ENCODE measurements around the gene CREBL2.
"Not testable (repeated sequence)": the region's sequence is repeated elsewhere in the genome, so short reads cannot be mapped to it uniquely, and the experiment has no call there.

The CREBL2 gene

GRCh38 chr12:12599750-12600643 lies 11.7 kb upstream of the CREBL2 start:
- no peak for DNase-seq

DNA sequence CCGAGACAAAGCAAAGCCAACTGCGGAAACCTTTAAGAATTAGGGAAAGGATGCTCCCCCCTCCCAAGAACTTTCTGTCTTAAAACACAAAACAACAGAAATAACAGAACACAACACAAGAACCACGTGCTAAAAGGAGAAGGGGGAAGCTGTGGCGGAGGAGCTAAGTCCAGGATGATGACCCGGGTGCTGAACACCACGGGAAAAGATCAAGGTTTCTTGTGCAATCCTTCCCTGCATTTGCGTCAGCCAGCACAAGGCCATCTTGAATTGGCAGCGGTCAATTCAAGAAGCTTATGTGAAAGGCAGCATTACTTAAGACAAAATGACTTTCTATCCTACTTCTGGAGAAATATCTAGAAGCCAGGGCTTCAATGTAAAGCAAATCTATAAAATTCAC lies 11.0 kb upstream of the CREBL2 start:
- DNase-seq = no peak

GRCh38 chr12:12604740-12605139 lies 6.9 kb upstream of the CREBL2 start:
- no peak for DNase-seq

DNA sequence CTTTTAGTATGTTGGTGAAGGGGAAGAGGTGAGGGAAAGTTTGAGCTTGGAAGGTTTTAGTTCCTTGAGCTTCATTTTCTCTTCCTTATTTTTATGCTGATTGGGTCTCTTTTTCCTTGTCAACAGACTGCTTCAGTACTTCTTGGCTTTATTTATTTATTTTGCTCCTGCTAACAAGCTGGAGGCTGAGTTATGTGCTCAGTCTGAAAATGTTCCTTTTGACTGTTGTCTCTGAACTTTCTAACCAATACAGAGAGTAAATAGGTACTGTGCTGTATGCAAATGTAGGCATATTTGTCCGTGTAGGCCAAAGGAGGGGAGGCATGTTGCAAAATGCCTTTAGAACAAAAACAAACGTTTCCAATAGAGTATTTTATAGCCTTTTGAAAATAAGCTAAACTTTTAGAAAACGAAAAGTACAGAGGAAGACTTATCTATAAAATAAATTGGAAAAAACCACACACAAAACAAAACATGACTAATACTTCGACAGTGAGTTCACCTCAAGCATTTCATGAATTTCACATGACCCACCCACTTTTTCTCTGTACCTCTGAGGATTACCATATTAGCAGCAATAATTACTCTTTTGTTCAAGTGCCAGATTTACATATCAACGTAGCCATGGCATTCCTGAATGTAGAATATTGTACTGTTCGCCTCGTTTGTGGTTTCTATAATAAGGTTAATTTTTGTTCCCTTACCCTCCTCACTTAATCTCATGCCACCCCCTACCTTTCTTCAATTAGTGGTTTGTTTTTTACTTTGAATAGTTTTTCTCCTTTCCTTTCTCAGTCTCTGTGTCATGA lies 4.7 kb upstream of the CREBL2 start:
- DNase-seq = no peak

DNA sequence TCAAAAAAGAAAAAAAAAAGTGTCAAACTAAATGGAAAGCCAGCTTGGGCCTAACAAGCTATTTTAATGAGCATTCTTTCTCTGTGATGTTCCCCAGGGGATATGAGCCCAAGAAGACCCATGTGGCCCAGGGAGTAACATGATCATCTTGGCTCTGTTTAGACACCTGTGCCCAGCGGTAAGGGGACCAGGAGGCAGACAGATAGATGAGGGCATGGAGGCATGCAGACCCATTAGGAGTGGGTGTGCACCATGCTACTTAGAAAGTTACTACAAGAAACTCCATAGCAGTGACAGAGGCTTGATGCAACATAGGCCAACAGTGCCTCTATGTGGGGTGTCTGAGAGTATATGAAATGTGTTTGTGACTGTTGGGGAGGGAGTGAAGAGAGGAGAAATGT lies 3.1 kb upstream of the CREBL2 start:
- no peak for DNase-seq

DNA sequence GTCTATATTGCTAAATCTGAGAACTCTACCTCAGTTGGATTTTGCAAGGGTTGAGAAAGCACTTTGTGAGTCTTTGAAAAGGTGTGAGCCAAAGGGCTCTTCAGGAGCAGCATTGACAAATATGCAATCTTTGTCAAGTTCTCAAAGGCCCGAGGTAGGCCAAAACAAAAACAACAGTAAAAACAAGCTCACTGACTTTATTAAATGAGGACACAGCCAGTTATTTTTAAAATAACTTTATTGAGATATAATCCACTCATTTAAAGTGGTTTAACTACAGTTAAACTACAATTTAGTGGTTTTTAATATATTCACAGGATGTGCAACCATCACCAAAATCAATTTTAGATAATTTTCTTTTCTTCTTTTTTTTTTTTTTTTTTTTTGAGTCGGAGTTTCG lies 2.0 kb upstream of the CREBL2 start:
- no peak for DNase-seq

DNA sequence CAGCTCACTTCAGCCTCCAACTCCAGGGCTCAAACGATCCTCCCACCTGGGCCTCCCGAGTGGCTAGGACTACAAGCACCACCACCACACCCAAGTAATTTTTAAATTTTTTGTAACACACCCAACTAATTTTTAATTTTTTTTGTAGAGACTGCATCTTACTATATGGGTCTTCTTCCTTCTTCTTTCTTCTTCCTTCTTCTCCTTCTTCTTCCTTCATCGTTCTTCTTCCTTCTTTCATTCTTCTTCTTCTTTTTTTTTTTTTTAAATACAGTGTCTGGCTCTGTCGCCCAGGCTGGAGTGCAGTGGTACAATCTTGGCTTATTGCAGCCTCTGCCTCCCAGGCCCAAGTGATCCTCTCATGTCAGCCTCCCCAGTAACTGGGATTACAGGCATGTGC lies 965 bp upstream of the CREBL2 start:
- no peak for DNase-seq

DNA sequence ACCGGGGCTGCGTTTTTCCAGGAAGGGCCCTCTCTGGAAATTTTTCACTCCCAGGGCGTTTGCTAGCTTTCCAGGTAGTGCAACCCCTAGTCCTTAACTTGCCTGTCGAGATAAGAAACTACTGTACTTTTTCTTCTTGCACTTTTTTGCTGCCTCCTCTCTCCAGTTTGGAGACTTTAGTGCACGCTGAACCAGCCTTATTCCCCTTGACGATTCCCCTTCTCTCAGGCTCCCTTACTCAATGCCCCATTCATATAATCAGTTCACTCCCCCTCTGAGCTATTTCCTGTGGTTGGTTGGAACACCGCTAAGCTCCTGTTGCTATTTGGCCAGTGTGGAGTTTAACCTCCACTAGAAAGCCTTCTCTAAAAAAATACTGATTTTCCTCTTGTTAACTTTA lies 682 bp downstream of the CREBL2 start:
- no peak for DNase-seq

GRCh38 chr12:12613344-12613743 lies 1.7 kb downstream of the CREBL2 start:
- no peak for DNase-seq

- no peak for DNase-seq
Measured at GRCh38 chr12:12614342-12614741, 2.7 kb downstream of the CREBL2 start.

- no peak for DNase-seq
Measured at GRCh38 chr12:12616512-12617310, 5.0 kb downstream of the CREBL2 start.

GRCh38 chr12:12618064-12618463 lies 6.4 kb downstream of the CREBL2 start:
- not testable (repeated sequence) for DNase-seq

DNA sequence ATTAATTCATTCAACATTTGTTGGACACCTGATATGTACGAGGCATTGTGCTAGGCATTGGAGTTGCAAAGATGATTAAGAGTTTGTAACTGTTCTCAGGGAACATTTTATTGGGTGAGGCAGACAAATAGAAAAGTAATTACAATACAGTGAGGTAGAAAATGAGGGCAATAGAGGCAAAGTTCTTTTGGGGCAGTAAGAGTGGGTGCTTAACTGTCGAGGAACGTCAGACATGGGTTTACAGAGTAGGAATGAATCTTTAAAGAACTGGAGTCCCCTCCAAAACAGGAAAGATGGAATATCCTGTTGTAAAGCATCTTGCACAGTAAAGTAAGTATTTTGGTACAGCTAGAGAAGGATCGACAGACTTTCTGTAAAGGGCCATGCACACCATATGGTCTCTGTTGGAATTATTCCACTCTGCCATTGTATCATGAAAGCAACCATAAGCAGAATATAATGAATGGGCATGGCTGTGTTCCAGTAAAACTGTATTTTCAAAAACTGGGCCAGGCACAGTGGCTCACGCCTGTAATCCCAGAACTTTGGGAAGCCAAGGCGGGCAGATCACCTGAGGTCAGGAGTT lies 9.1 kb downstream of the CREBL2 start:
- no peak for DNase-seq

- no peak for DNase-seq
Measured at GRCh38 chr12:12622418-12622817, 10.7 kb downstream of the CREBL2 start.

- no peak for DNase-seq
Measured at GRCh38 chr12:12624498-12624992, 12.9 kb downstream of the CREBL2 start.

GRCh38 chr12:12626471-12626870 lies 14.8 kb downstream of the CREBL2 start:
- no peak for DNase-seq

DNA sequence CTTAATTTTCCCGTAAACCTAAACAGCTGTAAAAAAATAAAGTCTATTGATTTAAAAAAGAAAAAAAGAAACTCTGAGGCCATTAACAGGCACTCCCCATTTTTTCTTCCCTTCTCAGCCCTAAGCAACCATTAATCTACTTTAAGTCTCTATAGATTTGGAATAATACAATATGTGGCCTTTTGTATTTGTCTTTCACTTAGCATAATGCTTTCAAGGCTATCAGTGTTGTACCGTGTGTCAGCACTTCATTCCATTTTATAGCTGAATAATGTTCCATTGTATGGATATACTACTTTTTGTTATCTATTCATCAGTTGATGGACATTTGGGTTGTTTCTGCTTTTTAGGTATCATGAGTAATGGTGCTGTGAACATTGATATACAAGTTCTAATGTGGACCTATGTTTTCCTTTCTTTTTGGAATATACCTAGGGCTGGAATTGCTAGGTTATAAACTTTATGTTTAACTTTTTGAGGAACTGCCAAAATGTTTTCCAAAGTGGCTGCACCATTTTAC lies 15.7 kb downstream of the CREBL2 start:
- no peak for DNase-seq

GRCh38 chr12:12628013-12628412 lies 16.3 kb downstream of the CREBL2 start:
- no peak for DNase-seq

DNA sequence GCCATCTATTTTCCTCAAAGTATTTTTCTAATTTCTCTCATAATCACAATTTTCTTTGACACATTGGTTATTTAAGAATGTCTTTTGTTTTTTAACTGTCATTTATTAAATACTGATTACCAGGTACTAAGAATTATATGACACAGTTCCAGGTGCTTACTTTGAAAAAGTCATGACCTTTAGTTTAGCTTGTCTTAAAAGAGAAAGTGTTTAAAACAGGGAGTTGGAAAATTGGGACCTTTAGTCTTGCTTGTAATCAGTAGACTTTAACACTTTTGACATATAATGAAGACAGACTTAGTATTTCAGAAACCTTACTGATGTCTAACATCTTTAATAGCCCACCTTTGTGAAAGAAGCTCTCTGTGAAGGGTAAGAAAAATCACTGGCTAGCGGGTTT lies 19.2 kb downstream of the CREBL2 start:
- no peak for DNase-seq

GRCh38 chr12:12635651-12636050 lies 24.0 kb downstream of the CREBL2 start:
- no peak for DNase-seq

DNA sequence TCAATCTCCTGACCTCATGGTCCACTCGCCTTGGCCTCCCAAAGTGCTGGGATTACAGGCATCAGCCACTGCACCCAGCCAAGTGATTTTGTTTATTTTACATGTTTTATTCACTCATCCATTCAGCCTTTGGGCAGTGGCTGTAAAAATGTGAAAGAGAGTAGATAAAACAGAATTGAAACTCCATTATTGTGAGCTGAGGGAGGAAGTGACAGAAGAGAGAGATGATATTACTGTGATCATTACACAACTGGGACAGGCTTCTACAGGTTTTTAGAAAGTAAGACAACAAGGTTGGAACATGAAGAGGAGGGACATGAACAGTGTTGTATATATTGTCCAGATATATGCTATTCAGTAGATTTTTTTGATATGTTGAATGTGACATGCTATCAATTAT lies 25.0 kb downstream of the CREBL2 start:
- no peak for DNase-seq

GRCh38 chr12:12639995-12640394 lies 28.3 kb downstream of the CREBL2 start:
- DNase-seq = not testable (repeated sequence)
